SU-DHL-6 (cell line): Measurements from ENCODE around the gene EDNRA.

Experiments used
- EZH2phosphoT487 ChIP-seq: fragments of 200-600 bp; sonication (generic), shearing (Covaris generic); conservative IDR thresholded peaks from 2 replicates; pipeline ENCODE4 v1.6.1; 2018; ENCODE audit warnings: mild to moderate bottlenecking, antibody characterized with exemption, low read length, moderate library complexity, mixed read lengths
- TF ChIP-seq, protein P1 (sequence below): fragments of 200-600 bp; sonication (generic); IDR thresholded peaks from one replicate; pipeline ENCODE4 v1.5.1; 2017; ENCODE audit warnings: antibody characterized with exemption, mild to moderate bottlenecking, low read length, moderate library complexity; ENCODE audit not compliant: insufficient read depth, poor library complexity, severe bottlenecking

- TF ChIP-seq, protein P1, sequence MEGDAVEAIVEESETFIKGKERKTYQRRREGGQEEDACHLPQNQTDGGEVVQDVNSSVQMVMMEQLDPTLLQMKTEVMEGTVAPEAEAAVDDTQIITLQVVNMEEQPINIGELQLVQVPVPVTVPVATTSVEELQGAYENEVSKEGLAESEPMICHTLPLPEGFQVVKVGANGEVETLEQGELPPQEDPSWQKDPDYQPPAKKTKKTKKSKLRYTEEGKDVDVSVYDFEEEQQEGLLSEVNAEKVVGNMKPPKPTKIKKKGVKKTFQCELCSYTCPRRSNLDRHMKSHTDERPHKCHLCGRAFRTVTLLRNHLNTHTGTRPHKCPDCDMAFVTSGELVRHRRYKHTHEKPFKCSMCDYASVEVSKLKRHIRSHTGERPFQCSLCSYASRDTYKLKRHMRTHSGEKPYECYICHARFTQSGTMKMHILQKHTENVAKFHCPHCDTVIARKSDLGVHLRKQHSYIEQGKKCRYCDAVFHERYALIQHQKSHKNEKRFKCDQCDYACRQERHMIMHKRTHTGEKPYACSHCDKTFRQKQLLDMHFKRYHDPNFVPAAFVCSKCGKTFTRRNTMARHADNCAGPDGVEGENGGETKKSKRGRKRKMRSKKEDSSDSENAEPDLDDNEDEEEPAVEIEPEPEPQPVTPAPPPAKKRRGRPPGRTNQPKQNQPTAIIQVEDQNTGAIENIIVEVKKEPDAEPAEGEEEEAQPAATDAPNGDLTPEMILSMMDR: no peak
- no peak for TF ChIP-seq EZH2phosphoT487
Observed at GRCh38 chr4:147539959-147540358, 59.1 kb downstream of the EDNRA start.
